Fibroblast of lung (primary cell): Measurements from ENCODE around the gene SUV39H2. TPM values are rescaled to one million over a fixed set of nuclear protein-coding genes. Genes with fewer than 3 reads are reported as not detected.

ENCODE experiments used
- DNase-seq, 2 donors: peaks; one replicate each; pipeline versions ENCODE4 v3.0.0 to v3.0.0-alpha.2; 2010; ENCODE audit warnings: low read depth in 2 of 2
- H2AFZ ChIP-seq: 2 replicates; pipeline ENCODE4 v1.5.1; 2012; ENCODE audit warnings: low read length, control low read depth, inconsistent platforms
- H3K27ac ChIP-seq: 2 replicates; pipeline ENCODE4 v1.5.1; 2011; ENCODE audit warnings: low read length, control low read depth; ENCODE audit not compliant: insufficient read depth
- H3K27me3 ChIP-seq: 2 replicates; pipeline ENCODE4 v1.5.1; 2011; ENCODE audit warnings: mild to moderate bottlenecking, low read length; ENCODE audit not compliant: control insufficient read depth, insufficient read depth
- H3K36me3 ChIP-seq: 2 replicates; pipeline ENCODE4 v1.5.1; 2011; ENCODE audit warnings: low read length; ENCODE audit not compliant: control insufficient read depth, insufficient read depth
- H3K4me1 ChIP-seq: 2 replicates; pipeline ENCODE4 v1.5.1; 2011; ENCODE audit warnings: low read length; ENCODE audit not compliant: control insufficient read depth, insufficient read depth; ENCODE audit errors: extremely low read depth
- H3K4me2 ChIP-seq: 2 replicates; pipeline ENCODE4 v1.5.1; 2011; ENCODE audit warnings: low read length, control low read depth; ENCODE audit not compliant: insufficient read depth; ENCODE audit errors: extremely low read depth
- H3K4me3 ChIP-seq, 4 experiments: fragments of 200-600 bp in 1 of 4; sonication (generic) in 1 of 4; replicated peaks in 1 of 4; 2 replicates each; pipeline ENCODE4 v1.5.1; 2011 to 2016; ENCODE audit warnings: low read length in 4 of 4, low read depth in 3 of 4, mild to moderate bottlenecking in 3 of 4, control low read depth in 2 of 4, inconsistent platforms in 1 of 4, mixed read lengths in 1 of 4; ENCODE audit not compliant: insufficient read depth in 1 of 4; ENCODE audit errors: control extremely low read depth in 1 of 4
- H3K79me2 ChIP-seq: 2 replicates; pipeline ENCODE4 v1.5.1; 2012; ENCODE audit warnings: mild to moderate bottlenecking, low read length, inconsistent platforms; ENCODE audit not compliant: control insufficient read depth, insufficient read depth
- H3K9ac ChIP-seq: 2 replicates; pipeline ENCODE4 v1.5.1; 2011; ENCODE audit warnings: mild to moderate bottlenecking, low read length, control low read depth; ENCODE audit not compliant: insufficient read depth
- H3K9me3 ChIP-seq: 2 replicates; pipeline ENCODE4 v1.5.1; 2012; ENCODE audit warnings: low read depth, low read length; ENCODE audit not compliant: control insufficient read depth, insufficient read depth
- H4K20me1 ChIP-seq: 2 replicates; pipeline ENCODE4 v1.5.1; 2011; ENCODE audit warnings: low read length; ENCODE audit not compliant: control insufficient read depth, insufficient read depth; ENCODE audit errors: extremely low read depth
- EZH2 ChIP-seq: IDR thresholded peaks from 2 replicates; pipeline ENCODE4 v1.5.1; 2012; ENCODE audit warnings: low read length, control low read depth, mild to moderate bottlenecking; ENCODE audit errors: missing control alignments
- polyA plus RNA-seq, 2 donors: library from polyadenylated mRNA; depleted of rRNA in 1 of 2; stranded (reverse) in 1 of 2; unstranded in 1 of 2; fragments of >200 nt; gene quantifications; 2 replicates each; pipeline ENCODE4 v1.2.1, GENCODE V29; 2011 to 2012; ENCODE audit warnings: missing spikeins in 1 of 2
- total RNA-seq: library from RNA; depleted of rRNA; stranded (reverse); fragments of >200 nt; gene quantifications from 2 replicates; pipeline ENCODE4 v1.2.1, GENCODE V29; 2014
- TF ChIP-seq, protein P1 (sequence below), 2 donors: IDR thresholded peaks in 1 of 2; conservative IDR thresholded peaks in 1 of 2; 1 replicate in 1 of 2; 2 replicates in 1 of 2; pipeline ENCODE4 v1.5.1; 2011 to 2012; ENCODE audit warnings: low read length in 2 of 2, control low read depth in 1 of 2, inconsistent platforms in 1 of 2, low read depth in 1 of 2, mild to moderate bottlenecking in 1 of 2

SUV39H2 gene
- total and polyA plus RNA-seq, 2 donors (not counting 1 experiment from before 2014, with no cell fraction given), result 8.1 to 9.9 TPM

DNA sequence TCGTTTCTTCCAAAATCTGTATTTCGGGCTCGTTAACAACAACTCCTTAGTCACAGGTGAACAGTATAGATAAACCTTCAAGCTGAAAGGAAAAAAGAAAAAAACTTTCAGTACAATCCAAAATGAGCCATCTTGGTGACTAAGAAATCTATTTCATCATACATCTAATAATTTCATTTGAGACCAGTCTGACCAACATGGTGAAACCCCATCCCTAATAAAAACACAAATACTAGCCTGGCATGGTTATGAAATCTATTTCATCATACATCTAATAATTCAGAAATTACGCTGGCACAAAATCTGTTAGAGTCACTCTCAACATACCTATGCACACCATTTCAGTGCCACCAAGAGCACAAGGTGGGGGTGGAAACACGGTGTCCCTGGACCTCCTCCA, 66.4 kb downstream of the SUV39H2 start:
- DNase-seq, result peak in 1 of 2 donors; percentile 51

DNA sequence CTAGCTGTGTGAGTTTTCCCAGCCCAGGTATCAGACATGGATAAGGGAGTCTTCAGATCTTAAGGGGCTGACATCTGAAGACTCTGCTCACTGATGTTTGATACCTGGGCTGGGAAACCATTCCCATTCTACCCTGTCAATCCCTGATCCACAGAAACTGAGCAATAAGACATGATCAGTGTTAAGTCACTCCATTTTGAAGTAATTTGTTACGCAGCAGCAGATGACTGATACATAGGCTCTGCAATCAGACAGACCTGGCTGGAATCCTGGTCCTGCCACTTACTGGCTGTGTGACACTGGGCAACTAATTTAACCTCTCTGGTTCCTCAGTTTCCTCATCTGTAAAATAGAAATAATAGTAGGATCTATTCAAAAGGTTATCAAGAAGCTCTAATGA, 68.6 kb downstream of the SUV39H2 start:
- Histone ChIP-seq H4K20me1 (no peaks in the 10 kb centered on the region), H3K36me3 (peaks cover 10% of the 10 kb centered on the region), H3K79me2 (peaks cover 26% of the 10 kb centered on the region), H3K27ac (no peak overlapping the region), H3K9ac (no peak overlapping the region), H3K9me3 (no peaks in the 10 kb centered on the region), H3K4me1 (no peaks in the 10 kb centered on the region), H3K4me3 (no peak overlapping the region), H3K4me2 (no peak overlapping the region), H2AFZ (no peak overlapping the region), H3K27me3 (no peaks in the 10 kb centered on the region)
- TF ChIP-seq, protein P1, sequence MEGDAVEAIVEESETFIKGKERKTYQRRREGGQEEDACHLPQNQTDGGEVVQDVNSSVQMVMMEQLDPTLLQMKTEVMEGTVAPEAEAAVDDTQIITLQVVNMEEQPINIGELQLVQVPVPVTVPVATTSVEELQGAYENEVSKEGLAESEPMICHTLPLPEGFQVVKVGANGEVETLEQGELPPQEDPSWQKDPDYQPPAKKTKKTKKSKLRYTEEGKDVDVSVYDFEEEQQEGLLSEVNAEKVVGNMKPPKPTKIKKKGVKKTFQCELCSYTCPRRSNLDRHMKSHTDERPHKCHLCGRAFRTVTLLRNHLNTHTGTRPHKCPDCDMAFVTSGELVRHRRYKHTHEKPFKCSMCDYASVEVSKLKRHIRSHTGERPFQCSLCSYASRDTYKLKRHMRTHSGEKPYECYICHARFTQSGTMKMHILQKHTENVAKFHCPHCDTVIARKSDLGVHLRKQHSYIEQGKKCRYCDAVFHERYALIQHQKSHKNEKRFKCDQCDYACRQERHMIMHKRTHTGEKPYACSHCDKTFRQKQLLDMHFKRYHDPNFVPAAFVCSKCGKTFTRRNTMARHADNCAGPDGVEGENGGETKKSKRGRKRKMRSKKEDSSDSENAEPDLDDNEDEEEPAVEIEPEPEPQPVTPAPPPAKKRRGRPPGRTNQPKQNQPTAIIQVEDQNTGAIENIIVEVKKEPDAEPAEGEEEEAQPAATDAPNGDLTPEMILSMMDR (conservative IDR thresholded peaks at IDR 0.05 in 1 of 2, IDR thresholded peaks at IDR 0.05 in 1 of 2; ENCODE audit: low read depth in 1 of 2, low read length in 2 of 2), result no peak
- no peak for TF ChIP-seq EZH2
- no peak for DNase-seq

More for the DNA sequence above, 66.4 kb downstream of the SUV39H2 start:
- Histone ChIP-seq H3K27me3 (no peaks in the 10 kb centered on the region), H2AFZ (no peak overlapping the region), H3K79me2 (peaks cover 6% of the 10 kb centered on the region), H3K9me3 (no peaks in the 10 kb centered on the region), H3K36me3 (peaks cover 10% of the 10 kb centered on the region), H3K9ac (no peak overlapping the region), H3K27ac (no peak overlapping the region), H3K4me2 (no peak overlapping the region), H3K4me1 (no peaks in the 10 kb centered on the region), H4K20me1 (no peaks in the 10 kb centered on the region), H3K4me3 (no peak overlapping the region)
- no peak for TF ChIP-seq EZH2
- TF ChIP-seq, protein P1 (conservative IDR thresholded peaks at IDR 0.05 in 1 of 2, IDR thresholded peaks at IDR 0.05 in 1 of 2; ENCODE audit: low read depth in 1 of 2, low read length in 2 of 2), result no peak

DNA sequence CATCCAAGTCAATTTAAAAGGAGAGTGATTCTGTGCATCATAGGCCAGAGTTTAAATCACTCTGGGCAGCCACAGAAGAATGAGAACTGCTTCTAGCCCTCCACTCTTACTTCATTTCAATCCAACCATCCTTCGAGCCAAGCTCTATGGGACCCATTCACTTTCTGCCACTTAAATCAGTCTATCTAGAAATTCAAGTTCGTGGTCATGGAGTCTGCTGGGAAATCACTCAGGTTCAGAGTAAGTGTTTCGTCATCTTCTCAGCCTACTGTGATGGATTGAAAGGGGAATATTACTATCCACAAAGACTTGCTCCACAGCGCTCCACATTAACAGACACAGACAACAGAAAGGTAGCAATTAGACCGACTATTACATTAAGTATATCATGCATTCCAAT, 70.6 kb downstream of the SUV39H2 start:
- no peak overlapping the region for H3K27ac ChIP-seq
- no peaks in the 10 kb centered on the region for H3K9me3 ChIP-seq
- no peak for DNase-seq
- H3K4me2 ChIP-seq, result no peak overlapping the region
- TF ChIP-seq, protein P1 (conservative IDR thresholded peaks at IDR 0.05 in 1 of 2, IDR thresholded peaks at IDR 0.05 in 1 of 2; ENCODE audit: low read depth in 1 of 2, low read length in 2 of 2), result no peak
- TF ChIP-seq EZH2, result no peak
- H2AFZ ChIP-seq, result no peak overlapping the region
- H3K9ac ChIP-seq, result no peak overlapping the region
- peaks cover 36% of the 10 kb centered on the region for H3K79me2 ChIP-seq
- no peaks in the 10 kb centered on the region for H3K4me1 ChIP-seq
- H3K36me3 ChIP-seq, result peaks cover 4% of the 10 kb centered on the region
- H3K27me3 ChIP-seq, result no peaks in the 10 kb centered on the region
- H3K4me3 ChIP-seq, result no peak overlapping the region
- H4K20me1 ChIP-seq, result no peaks in the 10 kb centered on the region
